KOPT-K1 (cell line): Measurements from ENCODE around the gene RBM25.

Experiments used
- H3K27ac ChIP-seq: fragments of 200-600 bp; sonication (generic); 2 replicates; pipeline ENCODE4 v1.5.1; 2016; ENCODE audit warnings: antibody characterized with exemption, mild to moderate bottlenecking, low read depth, low read length; ENCODE audit not compliant: poor library complexity, severe bottlenecking
- H3K36me3 ChIP-seq: fragments of 200-600 bp; sonication (generic); 2 replicates; pipeline ENCODE4 v1.5.1; 2017; ENCODE audit warnings: antibody characterized with exemption, mild to moderate bottlenecking, low read length, moderate library complexity; ENCODE audit not compliant: insufficient read depth
- H3K9me3 ChIP-seq: fragments of 200-600 bp; sonication (generic); 2 replicates; pipeline ENCODE4 v1.5.1; 2017; ENCODE audit warnings: antibody characterized with exemption, low read length, mild to moderate bottlenecking; ENCODE audit not compliant: insufficient read depth, poor library complexity, severe bottlenecking

RBM25 gene

GRCh38 chr14:73172500-73172899 is 114.2 kb downstream of the RBM25 start:
- Histone ChIP-seq H3K9me3 (no peaks in the 10 kb centered on the region), H3K27ac (no peak overlapping the region), H3K36me3 (peaks cover 94% of the 10 kb centered on the region)

- no peak overlapping the region for H3K27ac ChIP-seq
- no peaks in the 10 kb centered on the region for H3K9me3 ChIP-seq
- peaks cover 88% of the 10 kb centered on the region for H3K36me3 ChIP-seq
Measured at GRCh38 chr14:73173092-73173735, 114.9 kb downstream of the RBM25 start.
